ENCODE measurements around the gene RAX2.

DNA sequence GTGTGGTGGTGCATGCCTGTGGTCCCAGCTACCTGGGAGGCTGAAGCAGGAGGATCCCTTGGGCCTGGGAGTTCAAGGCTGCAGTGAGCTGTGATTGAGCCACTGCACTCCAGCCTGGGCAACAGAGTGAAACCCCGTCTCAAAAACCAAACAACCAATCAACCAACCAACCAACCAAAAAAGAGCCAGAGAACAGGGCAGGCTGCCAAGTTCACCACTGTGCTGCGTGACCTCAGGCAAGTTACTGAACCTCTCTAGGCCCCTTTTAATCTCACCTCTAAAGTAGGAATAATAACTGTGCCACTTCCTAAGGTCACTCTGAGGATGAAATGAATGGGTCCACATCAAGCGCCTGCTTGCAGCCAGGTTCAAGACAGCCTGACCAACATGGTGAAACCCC lies 46.9 kb downstream of the RAX2 start:
- no peak for TF ChIP-seq GABPA (IDR thresholded peaks at IDR 0.05; ENCODE audit: borderline replicate concordance, insufficient read depth, low read length)
- TF ChIP-seq POLR2AphosphoS5 (IDR thresholded peaks at IDR 0.05; ENCODE audit: low read depth, low read length): no peak
- no peak for TF ChIP-seq CTCF (IDR thresholded peaks at IDR 0.05; ENCODE audit: control extremely low read depth in 1 of 3, insufficient read depth in 1 of 3, low read depth in 1 of 3, low read length in 3 of 3)
- TF ChIP-seq BRCA1 (IDR thresholded peaks at IDR 0.05; ENCODE audit: low read depth, low read length): no peak
- TF ChIP-seq RXRA (IDR thresholded peaks at IDR 0.05; ENCODE audit: insufficient read depth, low read depth, low read length): no peak
